H1 (cell line): Measurements from ENCODE around the gene NUDT9. TPM values are rescaled to one million over a fixed set of nuclear protein-coding genes. Genes with fewer than 3 reads are reported as not detected.

Experiments used
- CTCF ChIA-PET: fragments of 300-600 bp; sonication (Branson Sonifier 250); formaldehyde crosslinking; loops from one replicate; lab custom pipeline; 2021; ENCODE audit not compliant: partially characterized antibody; lab: Charles Lee
- POLR2A ChIA-PET: fragments of 300-600 bp; sonication (Branson Sonifier 250); formaldehyde crosslinking; loops from one replicate; lab custom pipeline; 2021; ENCODE audit warnings: inconsistent platforms; ENCODE audit not compliant: partially characterized antibody; lab: Charles Lee
- DNase-seq, 2 experiments: peaks; one replicate each; pipeline versions ENCODE4 v3.0.0 to v3.0.0-alpha.2; 2010 to 2022; ENCODE audit warnings: low spot score in 2 of 2, low read depth in 1 of 2, mixed read lengths in 1 of 2
- FAIRE-seq: peaks from 2 replicates; lab custom pipeline; 2011; peaks lifted over from hg19 to GRCh38; lab: Jason Lieb, UNC
- H2AFZ ChIP-seq: 2 replicates; pipeline ENCODE4 v1.8.1; 2012; ENCODE audit warnings: low read length, inconsistent platforms
- H2AK5ac ChIP-seq: 2 replicates; pipeline ENCODE4 v1.6.1; 2013; ENCODE audit warnings: low read depth, low read length
- H2BK120ac ChIP-seq: replicated peaks from 2 replicates; pipeline ENCODE3; 2013; ENCODE audit warnings: low read depth, low read length, inconsistent platforms
- H2BK12ac ChIP-seq: 2 replicates; pipeline ENCODE4 v1.6.1; 2013; ENCODE audit warnings: low read depth, low read length
- H2BK15ac ChIP-seq: 2 replicates; pipeline ENCODE4 v1.6.1; 2013; ENCODE audit warnings: low read length
- H2BK20ac ChIP-seq: 2 replicates; pipeline ENCODE4 v1.6.1; 2013; ENCODE audit warnings: low read length
- H2BK5ac ChIP-seq: 2 replicates; pipeline ENCODE4 v1.6.1; 2013; ENCODE audit warnings: low read depth, low read length
- H3K14ac ChIP-seq: 2 replicates; pipeline ENCODE4 v1.6.1; 2013; ENCODE audit warnings: inconsistent platforms; ENCODE audit not compliant: insufficient read length
- H3K18ac ChIP-seq: 2 replicates; pipeline ENCODE4 v1.6.1; 2013; ENCODE audit warnings: low read length; ENCODE audit errors: extremely low read depth
- H3K23ac ChIP-seq: 2 replicates; pipeline ENCODE4 v1.6.1; 2013; ENCODE audit warnings: inconsistent platforms; ENCODE audit not compliant: insufficient read length
- H3K23me2 ChIP-seq: 2 replicates; pipeline ENCODE4 v1.6.1; 2013; ENCODE audit warnings: low read depth, low read length
- H3K27ac ChIP-seq: 2 replicates; pipeline ENCODE4 v1.6.1; 2011; ENCODE audit warnings: low read depth, low read length, inconsistent platforms
- H3K27me3 ChIP-seq, 4 experiments: replicated peaks in 1 of 4; 1 replicate in 1 of 4; 2 replicates in 3 of 4; pipeline versions ENCODE4 v1.6.1 to v1.8.1; 2011 to 2013; ENCODE audit warnings: low read length in 3 of 4, mild to moderate bottlenecking in 3 of 4, inconsistent platforms in 2 of 4, mixed read lengths in 2 of 4, moderate library complexity in 1 of 4; ENCODE audit not compliant: control insufficient read depth in 3 of 4, insufficient read depth in 3 of 4; ENCODE audit errors: extremely low read depth in 1 of 4
- H3K36me3 ChIP-seq, 4 experiments: 2 replicates each; pipeline versions ENCODE4 v1.6.1 to v1.8.1; 2011 to 2013; ENCODE audit warnings: mild to moderate bottlenecking in 4 of 4, low read length in 3 of 4, moderate library complexity in 2 of 4, control low read depth in 1 of 4, inconsistent platforms in 1 of 4; ENCODE audit not compliant: insufficient read depth in 4 of 4, control insufficient read depth in 2 of 4
- H3K4ac ChIP-seq: replicated peaks from 2 replicates; pipeline ENCODE3; 2013; ENCODE audit warnings: low read length, low read depth, mixed read lengths, inconsistent platforms; ENCODE audit not compliant: insufficient read length
- H3K4me1 ChIP-seq, 4 experiments: replicated peaks in 1 of 4; 1 replicate in 1 of 4; 2 replicates in 3 of 4; pipeline versions ENCODE4 v1.6.1 to v1.8.1; 2011 to 2013; ENCODE audit warnings: low read length in 3 of 4, inconsistent platforms in 2 of 4, mixed read lengths in 1 of 4; ENCODE audit not compliant: insufficient read depth in 4 of 4, control insufficient read depth in 3 of 4
- H3K4me2 ChIP-seq, 2 experiments: 2 replicates each; pipeline versions ENCODE4 v1.6.1 to v1.8.1; 2011 to 2013; ENCODE audit warnings: low read depth in 2 of 2, low read length in 2 of 2, control low read depth in 1 of 2, inconsistent platforms in 1 of 2, mild to moderate bottlenecking in 1 of 2; ENCODE audit not compliant: insufficient read depth in 1 of 2
- H3K4me3 ChIP-seq, 4 experiments: fragments of 200-600, 300-600 bp in 1 of 4; sonication (generic), shearing (Covaris generic), sonication (Bioruptor Twin) in 1 of 4; 2 replicates each; pipeline versions ENCODE4 v1.5.1 to v1.8.1; 2011 to 2016; ENCODE audit warnings: low read length in 4 of 4, low read depth in 3 of 4, control low read depth in 2 of 4, inconsistent platforms in 2 of 4, mild to moderate bottlenecking in 2 of 4, mixed read lengths in 1 of 4, moderate library complexity in 1 of 4; ENCODE audit not compliant: insufficient read depth in 2 of 4; ENCODE audit errors: extremely low read depth in 1 of 4
- H3K56ac ChIP-seq: replicated peaks from 2 replicates; pipeline ENCODE3; 2013; ENCODE audit warnings: low read depth, mild to moderate bottlenecking, mixed read lengths, low read length, inconsistent platforms; ENCODE audit not compliant: insufficient read length
- H3K79me1 ChIP-seq: 2 replicates; pipeline ENCODE4 v1.6.1; 2013; ENCODE audit warnings: low read depth, low read length, control low read depth
- H3K79me2 ChIP-seq, 2 experiments: 2 replicates each; pipeline versions ENCODE4 v1.6.1 to v1.8.1; 2012 to 2013; ENCODE audit warnings: low read length in 2 of 2, mild to moderate bottlenecking in 2 of 2, inconsistent platforms in 1 of 2; ENCODE audit not compliant: insufficient read depth in 2 of 2, control insufficient read depth in 1 of 2
- H3K9ac ChIP-seq, 4 experiments: replicated peaks in 1 of 4; 1 replicate in 1 of 4; 2 replicates in 3 of 4; pipeline versions ENCODE4 v1.6.1 to v1.8.1; 2011 to 2013; ENCODE audit warnings: low read depth in 3 of 4, low read length in 3 of 4, control low read depth in 2 of 4, mild to moderate bottlenecking in 2 of 4, moderate library complexity in 2 of 4, inconsistent platforms in 1 of 4; ENCODE audit errors: extremely low read depth in 1 of 4
- H3K9me3 ChIP-seq, 2 experiments: 2 replicates each; pipeline versions ENCODE4 v1.6.1 to v1.8.1; 2012 to 2013; ENCODE audit warnings: mild to moderate bottlenecking in 2 of 2, moderate library complexity in 2 of 2, control low read depth in 1 of 2, inconsistent platforms in 1 of 2, low read depth in 1 of 2, low read length in 1 of 2, mixed read lengths in 1 of 2; ENCODE audit not compliant: insufficient read depth in 2 of 2
- H4K20me1 ChIP-seq, 2 experiments: replicated peaks in 1 of 2; 2 replicates each; pipeline versions ENCODE3 to v1.8.1; 2011 to 2013; ENCODE audit warnings: inconsistent platforms in 2 of 2, low read length in 2 of 2, mild to moderate bottlenecking in 1 of 2; ENCODE audit not compliant: insufficient read depth in 2 of 2, control insufficient read depth in 1 of 2
- H4K5ac ChIP-seq: 2 replicates; pipeline ENCODE4 v1.6.1; 2013; ENCODE audit warnings: low read length, low read depth, mixed read lengths, inconsistent platforms; ENCODE audit not compliant: insufficient read length
- H4K8ac ChIP-seq: 2 replicates; pipeline ENCODE4 v1.8.0; 2013; ENCODE audit warnings: mild to moderate bottlenecking, moderate library complexity, low read length, inconsistent platforms; ENCODE audit not compliant: insufficient read depth; ENCODE audit errors: extremely low read depth
- H4K91ac ChIP-seq: replicated peaks from 2 replicates; pipeline ENCODE3; 2013; ENCODE audit warnings: low read length, mixed read lengths, inconsistent platforms; ENCODE audit not compliant: insufficient read length
- ASH2L ChIP-seq: fragments of 200-600, 300-600 bp; sonication (generic); IDR thresholded peaks from one replicate; pipeline ENCODE4 v1.7.1; 2017; ENCODE audit warnings: low read length
- BRCA1 ChIP-seq: IDR thresholded peaks from 2 replicates; pipeline ENCODE4 v1.6.1; 2012; ENCODE audit warnings: low read depth, low read length, improper control_type of control experiment
- CHD1 ChIP-seq: IDR thresholded peaks from 2 replicates; pipeline ENCODE4 v1.6.1; 2012; ENCODE audit warnings: low read depth, low read length, improper control_type of control experiment
- CHD2 ChIP-seq: IDR thresholded peaks from 2 replicates; pipeline ENCODE4 v1.6.1; 2012; ENCODE audit warnings: low read length, improper control_type of control experiment
- GABPA ChIP-seq: IDR thresholded peaks from 2 replicates; pipeline ENCODE4 v1.6.1; 2011; ENCODE audit warnings: mild to moderate bottlenecking, low read length, moderate library complexity, borderline replicate concordance; ENCODE audit not compliant: insufficient read depth
- JUND ChIP-seq: IDR thresholded peaks from 2 replicates; pipeline ENCODE4 v1.6.1; 2011; ENCODE audit warnings: mild to moderate bottlenecking, improper control_type of control experiment, low read length
- MAFK ChIP-seq: IDR thresholded peaks from 2 replicates; pipeline ENCODE4 v1.6.1; 2012; ENCODE audit warnings: low read depth, mild to moderate bottlenecking, improper control_type of control experiment, low read length
- SIN3A ChIP-seq, 2 experiments: IDR thresholded peaks in 1 of 2; conservative IDR thresholded peaks in 1 of 2; 2 replicates each; pipeline ENCODE4 v1.6.1; 2011 to 2012; ENCODE audit warnings: low read length in 2 of 2, improper control_type of control experiment in 1 of 2, low read depth in 1 of 2, mild to moderate bottlenecking in 1 of 2
- SP1 ChIP-seq: IDR thresholded peaks from 2 replicates; pipeline ENCODE4 v1.6.1; 2011; ENCODE audit warnings: low read depth, low read length
- WGBS, 2 experiments: shearing (Covaris generic) in 1 of 2; methylation state at CpG; one replicate each; pipeline versions ENCODE4 v1.1.6 to v1.1.7; 2013 to 2015; ENCODE audit warnings: low lambda C conversion rate in 2 of 2, mixed read lengths in 2 of 2, inconsistent platforms in 1 of 2, low coverage in 1 of 2, missing lambda C conversion rate in 1 of 2; ENCODE audit not compliant: insufficient replicate concordance in 2 of 2, insufficient coverage in 1 of 2, insufficient read length in 1 of 2; ENCODE audit errors: extremely low coverage in 1 of 2, missing lambda C conversion rate in 1 of 2; 5-methylcytosine and 5-hydroxymethylcytosine counted together
- polyA plus RNA-seq, 7 experiments: library from polyadenylated mRNA; depleted of rRNA in 3 of 7; stranded (reverse) in 5 of 7; unstranded in 2 of 7; fragments of >200 nt in 5 of 7; fragments of 200-250 nt in 2 of 7; gene quantifications; 1 replicate in 5 of 7; 2 replicates in 1 of 7; 4 replicates in 1 of 7; pipeline versions ENCODE4 v1.2.1 to v1.2.3, GENCODE V29; 2011 to 2013; ENCODE audit warnings: missing spikeins in 2 of 7, mixed read lengths in 2 of 7
- total RNA-seq: library from RNA; stranded (reverse); fragmentation: NEBNext Ultra II Directional; extraction: Animal tissue kit (Norgen Biotek cat#: 25700); gene quantifications from 2 replicates; pipeline ENCODE4 v1.2.1, GENCODE V29; 2021

Gene NUDT9
- total and polyA plus RNA-seq, 2 of the 8 experiments (the other 6 are each of a cell fraction or from before 2014, with no cell fraction given), result 13.2 to 27.6 TPM

DNA sequence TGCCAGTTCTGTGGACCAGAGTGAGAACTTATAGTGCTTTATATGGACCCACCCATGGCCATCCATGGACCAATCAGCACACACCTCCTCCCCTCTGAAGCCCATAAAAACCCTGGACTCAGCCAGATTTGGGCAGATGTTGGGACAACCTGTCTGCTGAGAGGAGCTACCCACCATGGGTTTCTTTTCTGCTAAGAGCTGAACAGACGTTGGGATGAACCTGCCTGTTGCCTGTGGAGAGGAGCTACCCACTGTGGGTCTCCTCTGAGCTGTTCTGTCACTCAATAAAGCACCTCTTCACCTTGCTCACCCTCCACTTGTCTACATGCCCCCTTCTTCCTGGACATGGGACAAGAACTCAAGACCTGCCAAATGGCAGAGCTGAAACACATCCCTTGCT is 22.4 kb upstream of the NUDT9 start:
- no peak overlapping the region for H3K23ac ChIP-seq
- no peaks in the 10 kb centered on the region for H3K27me3 ChIP-seq
- no peaks in the 10 kb centered on the region for H3K4me1 ChIP-seq
- no peak for TF ChIP-seq GABPA
- no peak for TF ChIP-seq JUND
- no peak for TF ChIP-seq CHD2
- TF ChIP-seq BRCA1, result no peak
- no peak for TF ChIP-seq MAFK
- TF ChIP-seq ASH2L, result no peak
- no peak for TF ChIP-seq SP1
- TF ChIP-seq CHD1, result no peak
- no peak for TF ChIP-seq SIN3A (conservative IDR thresholded peaks at IDR 0.05 in 1 of 2, IDR thresholded peaks at IDR 0.05 in 1 of 2; ENCODE audit: low read depth in 1 of 2, low read length in 2 of 2)
- H2BK5ac ChIP-seq, result no peak overlapping the region; the same call in 1 of the 2 replicates
- H4K91ac ChIP-seq, result no peak overlapping the region
- ChIA-PET CTCF (interaction anchor here (2.2 to 2.6 kb wide), 2 partner anchors 22 to 24 kb away, joined by 8 to 9 read pairs; partner anchors contain the start of gene NUDT9), POLR2A (interaction anchor here (1.8 to 2.6 kb wide), 2 partner anchors 9 to 22 kb away, joined by 7 to 10 read pairs; partner anchors contain the start of genes HSD17B11 and NUDT9)
- no peak overlapping the region for H2AK5ac ChIP-seq
- H4K20me1 ChIP-seq, result no peaks in the 10 kb centered on the region
- FAIRE-seq (no peak), DNase-seq (no peak)
- WGBS, 2 experiments, result 70% methylated on average over 1 of the region's 1 CpG; no CpG with 5 or more reads in 1 of the 2 experiments
- H3K4me2 ChIP-seq, result no peak overlapping the region
- H3K9ac ChIP-seq, result no peak overlapping the region
- H3K23me2 ChIP-seq, result no peaks in the 10 kb centered on the region
- no peak overlapping the region for H2BK120ac ChIP-seq
- H3K79me1 ChIP-seq, result no peaks in the 10 kb centered on the region
- H2AFZ ChIP-seq, result no peak overlapping the region
- no peak overlapping the region for H2BK12ac ChIP-seq
- H3K4ac ChIP-seq, result no peak overlapping the region
- 0 out of 4 replicates have a peak, but pooled peaks cover 0 to 7% of the 10 kb centered on the region in 2 experiments for H3K9me3 ChIP-seq
- no peak overlapping the region for H3K14ac ChIP-seq
- no peak overlapping the region for H3K27ac ChIP-seq
- H3K56ac ChIP-seq, result no peak overlapping the region
- no peak overlapping the region for H4K5ac ChIP-seq
- no peak overlapping the region for H3K18ac ChIP-seq
- no peak overlapping the region for H3K4me3 ChIP-seq
- H2BK20ac ChIP-seq, result no peak overlapping the region
- no peak overlapping the region for H4K8ac ChIP-seq
- H2BK15ac ChIP-seq, result no peak overlapping the region
- H3K36me3 ChIP-seq, result no peaks in the 10 kb centered on the region
- no peaks in the 10 kb centered on the region for H3K79me2 ChIP-seq
